Measurements from ENCODE around the gene NEDD9.

The NEDD9 gene

DNA sequence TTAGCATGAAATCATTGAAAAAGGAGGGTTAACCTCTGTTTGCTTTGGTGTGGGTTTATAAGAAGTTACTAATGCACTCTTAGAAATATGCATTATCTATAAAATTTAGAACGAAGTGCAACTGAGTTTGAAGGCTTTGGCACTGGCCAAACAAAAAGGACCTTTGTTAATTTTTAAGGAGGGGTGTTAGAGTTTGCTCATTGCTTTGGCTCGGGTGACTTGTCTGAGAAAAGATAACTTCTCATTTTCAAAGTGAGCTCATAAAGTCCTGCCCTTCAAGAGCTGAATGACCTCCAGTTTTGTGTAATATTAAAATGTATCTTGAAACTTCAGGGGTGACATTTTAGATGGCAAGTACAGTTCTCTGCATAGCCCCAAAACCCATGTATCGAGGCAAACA is 25.9 kb downstream of the NEDD9 start:
- H3K27me3 Mint-ChIP-seq = no peaks in the 10 kb centered on the region
- no peak overlapping the region for H3K4me3 Mint-ChIP-seq
- H3K9me3 Mint-ChIP-seq = no peaks in the 10 kb centered on the region
- no peak overlapping the region for H3K27ac Mint-ChIP-seq (ENCODE audit: low read depth)
- peaks cover 22% of the 10 kb centered on the region for H3K36me3 Mint-ChIP-seq (ENCODE audit: insufficient read depth)
- DNase-seq (ENCODE audit: low spot score in 2 of 2) (no peak), ATAC-seq (replicated peaks; ENCODE audit: extremely low read depth, poor library complexity, severe bottlenecking) (no peak)
- H3K4me1 Mint-ChIP-seq = peaks cover 62% of the 10 kb centered on the region

DNA sequence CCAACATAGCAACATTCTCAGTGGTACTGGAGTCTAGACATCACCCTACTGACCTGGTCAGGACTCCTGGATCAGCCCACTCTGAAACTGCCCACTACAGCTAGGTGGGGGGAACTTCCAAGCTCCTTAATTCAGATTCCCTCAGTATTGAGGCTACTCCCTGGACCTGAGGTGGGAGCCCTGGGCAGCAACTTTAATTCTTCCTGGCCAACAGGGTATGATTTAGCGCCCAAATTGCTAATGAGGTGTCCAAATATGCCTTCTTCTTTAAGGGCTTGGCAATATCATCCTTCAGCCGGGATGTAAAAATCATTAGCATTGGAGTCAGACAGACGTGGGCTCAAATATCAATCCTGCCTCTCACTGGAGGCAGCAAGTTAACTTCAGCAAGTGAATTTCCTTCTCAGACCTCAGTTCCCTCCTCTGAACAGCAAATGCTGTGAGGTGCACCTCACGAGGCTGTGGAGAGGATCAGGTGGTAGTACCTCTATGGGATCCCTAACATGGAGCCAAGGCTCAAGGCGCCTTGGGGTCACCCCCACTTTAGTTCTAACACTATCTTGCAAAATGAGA is 27.6 kb downstream of the NEDD9 start:
- peak overlapping the region; percentile 49 for H3K27ac Mint-ChIP-seq (ENCODE audit: low read depth)
- no peaks in the 10 kb centered on the region for H3K27me3 Mint-ChIP-seq
- H3K4me1 Mint-ChIP-seq = peaks cover 65% of the 10 kb centered on the region
- ATAC-seq (replicated peaks; ENCODE audit: extremely low read depth, poor library complexity, severe bottlenecking) = no peak
- peaks cover 16% of the 10 kb centered on the region for H3K36me3 Mint-ChIP-seq (ENCODE audit: insufficient read depth)
- no peak overlapping the region for H3K4me3 Mint-ChIP-seq
- DNase-seq (ENCODE audit: low spot score in 2 of 2) = no peak
- no peaks in the 10 kb centered on the region for H3K9me3 Mint-ChIP-seq

DNA sequence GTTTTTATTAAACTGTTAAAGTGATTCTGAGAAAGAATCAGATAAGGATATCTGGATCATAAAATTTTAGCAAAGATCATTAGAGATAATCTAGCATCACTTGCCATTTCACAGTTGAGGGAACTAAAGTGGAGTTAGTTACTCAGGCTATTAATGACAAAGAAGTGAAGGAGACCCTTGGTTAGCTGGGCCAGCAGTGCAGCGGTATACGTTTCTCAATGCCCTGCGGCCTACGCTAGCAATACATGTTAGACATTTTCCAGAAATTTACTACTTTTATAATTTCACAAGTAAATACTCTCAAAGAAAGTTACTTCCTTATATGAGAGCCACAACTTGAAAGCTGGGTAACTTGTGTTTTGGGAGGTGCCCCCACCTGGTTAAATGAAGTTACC is 28.5 kb downstream of the NEDD9 start:
- peaks cover 19% of the 10 kb centered on the region for H3K36me3 Mint-ChIP-seq (ENCODE audit: insufficient read depth)
- no peaks in the 10 kb centered on the region for H3K9me3 Mint-ChIP-seq
- ATAC-seq (replicated peaks; ENCODE audit: extremely low read depth, poor library complexity, severe bottlenecking) (no peak), DNase-seq (ENCODE audit: low spot score in 2 of 2) (no peak)
- H3K4me3 Mint-ChIP-seq = peak overlapping the region; percentile 72
- H3K27ac Mint-ChIP-seq (ENCODE audit: low read depth) = peak overlapping the region; percentile 96
- peaks cover 65% of the 10 kb centered on the region for H3K4me1 Mint-ChIP-seq
- H3K27me3 Mint-ChIP-seq = no peaks in the 10 kb centered on the region

DNA sequence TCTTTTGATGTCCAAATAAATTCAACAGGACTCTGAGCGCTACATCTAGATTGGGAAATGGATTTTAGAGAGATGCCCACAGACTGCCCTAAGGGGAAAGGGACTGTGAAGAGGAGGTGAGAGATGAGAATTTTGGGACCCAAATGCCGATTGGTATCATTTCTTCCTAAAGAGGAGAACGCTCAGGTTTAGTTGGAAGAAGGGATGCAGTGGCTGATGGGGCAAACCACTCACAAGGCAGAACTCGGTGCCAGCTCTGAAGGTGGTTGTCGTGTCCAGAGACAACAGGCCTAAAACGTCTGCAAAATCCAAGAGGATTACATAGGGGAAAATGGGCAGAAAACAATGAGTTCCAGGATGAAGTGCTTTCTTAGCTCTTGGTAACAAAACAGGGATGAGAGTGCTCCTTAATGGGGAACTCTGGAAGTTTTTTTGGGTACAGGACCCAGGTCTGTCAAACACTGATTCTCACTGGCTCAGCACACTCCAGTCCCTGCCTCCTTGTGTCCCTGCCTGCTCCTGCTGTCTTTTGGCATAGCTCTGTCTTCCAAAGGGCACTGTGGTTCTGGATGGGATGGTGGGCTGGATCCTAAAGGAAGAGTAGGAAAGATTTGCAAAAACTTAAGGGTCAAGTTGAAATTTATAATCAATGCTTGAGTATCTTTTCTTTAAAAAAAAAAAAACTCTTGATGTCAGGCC is 29.0 kb downstream of the NEDD9 start:
- H3K36me3 Mint-ChIP-seq (ENCODE audit: insufficient read depth) = peaks cover 22% of the 10 kb centered on the region
- ATAC-seq (replicated peaks; ENCODE audit: extremely low read depth, poor library complexity, severe bottlenecking) (no peak), DNase-seq (ENCODE audit: low spot score in 2 of 2) (no peak)
- H3K4me1 Mint-ChIP-seq = peaks cover 66% of the 10 kb centered on the region
- peak overlapping the region; percentile 96 for H3K27ac Mint-ChIP-seq (ENCODE audit: low read depth)
- H3K9me3 Mint-ChIP-seq = no peaks in the 10 kb centered on the region
- H3K4me3 Mint-ChIP-seq = peak overlapping the region; percentile 72
- no peaks in the 10 kb centered on the region for H3K27me3 Mint-ChIP-seq

DNA sequence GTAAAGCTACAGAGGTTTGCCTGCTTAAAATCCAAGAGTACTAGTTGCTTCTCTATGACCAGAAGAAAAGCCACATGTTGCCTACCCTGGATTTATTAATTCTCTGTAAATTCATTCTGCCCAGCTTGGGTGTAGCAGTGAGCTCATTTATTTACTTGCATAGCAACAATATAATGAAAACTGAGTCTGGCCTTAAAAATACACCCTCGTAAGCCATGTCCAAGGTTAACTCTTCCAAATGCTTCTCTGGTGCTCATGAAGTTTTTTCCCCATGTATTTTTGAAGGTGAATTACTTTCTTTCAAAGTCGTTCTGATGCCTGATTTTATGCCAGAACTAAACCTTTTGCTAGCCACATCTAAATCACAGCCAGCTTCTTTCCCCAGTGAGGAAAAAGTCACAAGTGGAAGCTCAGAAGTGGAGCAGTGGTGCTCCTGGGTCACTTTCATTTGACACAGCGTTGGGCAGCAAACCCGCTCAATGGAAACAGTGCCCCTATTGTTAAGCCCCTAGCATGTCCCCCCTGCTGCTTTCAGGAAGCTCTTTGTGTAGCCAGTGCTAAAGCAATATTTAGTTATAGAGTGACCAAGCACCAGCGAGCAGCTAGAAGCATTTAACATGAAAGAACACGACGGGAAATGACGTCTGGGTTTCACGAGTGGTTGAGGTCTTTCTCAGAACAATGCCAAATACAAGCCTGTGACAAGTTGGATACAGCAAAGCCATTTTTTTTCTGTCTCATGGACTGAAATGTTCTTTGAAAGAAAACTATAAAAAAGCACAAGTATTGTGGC is 29.8 kb downstream of the NEDD9 start:
- Mint-ChIP-seq H3K36me3 (ENCODE audit: insufficient read depth) (peaks cover 24% of the 10 kb centered on the region), H3K4me3 (peak overlapping the region; percentile 72), H3K27me3 (no peaks in the 10 kb centered on the region), H3K27ac (ENCODE audit: low read depth) (peak overlapping the region; percentile 96), H3K9me3 (no peaks in the 10 kb centered on the region), H3K4me1 (peaks cover 67% of the 10 kb centered on the region)
- peak in 1 of 2 donors; percentile 45 for DNase-seq (ENCODE audit: low spot score in 2 of 2)
- ATAC-seq (replicated peaks; ENCODE audit: extremely low read depth, poor library complexity, severe bottlenecking) = peak; percentile 70

DNA sequence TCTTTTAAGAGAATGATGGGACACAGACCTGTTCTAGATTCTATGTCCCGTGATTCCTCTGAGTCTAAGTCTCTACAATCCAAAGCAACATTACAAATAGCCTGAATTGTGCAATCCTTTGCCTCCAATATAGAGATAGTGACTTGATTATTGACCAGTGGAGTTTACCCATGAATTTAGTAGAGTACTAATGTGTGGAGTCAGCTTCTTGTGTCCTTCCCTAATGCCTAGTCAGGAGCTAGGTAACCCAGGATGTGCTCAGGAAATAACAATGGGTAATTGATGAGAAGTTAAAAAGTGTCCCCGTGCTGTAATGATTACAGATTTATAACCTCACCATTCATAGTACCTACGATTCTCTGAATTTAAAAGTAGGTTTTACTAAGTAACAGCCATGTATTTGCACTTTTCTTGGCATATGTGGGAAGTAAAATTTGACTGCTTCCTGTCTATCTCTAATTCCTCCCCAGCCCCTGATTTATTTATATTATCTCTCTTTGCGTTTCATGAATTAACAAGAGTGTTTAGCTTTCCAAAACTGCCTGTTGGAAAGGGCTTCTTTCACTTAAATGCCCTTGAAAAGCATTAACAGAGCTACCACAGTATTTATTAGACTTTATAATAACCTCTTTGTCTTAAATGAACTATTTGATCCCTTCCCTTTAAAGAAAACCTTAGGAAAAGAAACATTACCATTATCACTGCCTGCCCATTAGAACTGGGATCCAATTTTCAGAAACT is 30.5 kb downstream of the NEDD9 start:
- DNase-seq (ENCODE audit: low spot score in 2 of 2) (no peak), ATAC-seq (replicated peaks; ENCODE audit: extremely low read depth, poor library complexity, severe bottlenecking) (no peak)
- Mint-ChIP-seq H3K9me3 (no peaks in the 10 kb centered on the region), H3K4me1 (peaks cover 64% of the 10 kb centered on the region), H3K4me3 (no peak overlapping the region), H3K27me3 (no peaks in the 10 kb centered on the region), H3K27ac (ENCODE audit: low read depth) (peak overlapping the region; percentile 96), H3K36me3 (ENCODE audit: insufficient read depth) (peaks cover 24% of the 10 kb centered on the region)

DNA sequence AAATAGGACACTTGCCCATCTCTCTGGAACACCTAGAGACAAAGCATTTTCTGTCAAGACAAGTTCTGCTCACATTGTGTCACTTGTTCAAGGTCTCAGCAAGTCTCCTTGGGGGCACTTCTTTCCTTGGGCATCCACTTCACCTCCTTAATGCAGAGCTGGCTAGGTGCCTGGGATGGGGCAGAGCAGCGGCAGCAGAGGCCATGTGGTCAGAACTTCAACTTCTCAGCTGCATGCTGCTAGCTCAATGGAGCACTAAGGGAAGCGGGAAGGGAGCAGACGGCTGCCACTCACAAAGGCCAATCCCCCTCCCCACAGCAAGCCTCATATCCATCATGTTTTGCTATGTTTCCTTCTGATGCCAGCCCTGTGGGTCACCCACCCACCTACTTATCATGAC is 31.5 kb downstream of the NEDD9 start:
- Mint-ChIP-seq H3K9me3 (no peaks in the 10 kb centered on the region), H3K4me3 (no peak overlapping the region), H3K4me1 (peaks cover 65% of the 10 kb centered on the region), H3K27me3 (no peaks in the 10 kb centered on the region), H3K36me3 (ENCODE audit: insufficient read depth) (peaks cover 21% of the 10 kb centered on the region), H3K27ac (ENCODE audit: low read depth) (no peak overlapping the region)
- DNase-seq (ENCODE audit: low spot score in 2 of 2) = no peak
- no peak for ATAC-seq (replicated peaks; ENCODE audit: extremely low read depth, poor library complexity, severe bottlenecking)

DNA sequence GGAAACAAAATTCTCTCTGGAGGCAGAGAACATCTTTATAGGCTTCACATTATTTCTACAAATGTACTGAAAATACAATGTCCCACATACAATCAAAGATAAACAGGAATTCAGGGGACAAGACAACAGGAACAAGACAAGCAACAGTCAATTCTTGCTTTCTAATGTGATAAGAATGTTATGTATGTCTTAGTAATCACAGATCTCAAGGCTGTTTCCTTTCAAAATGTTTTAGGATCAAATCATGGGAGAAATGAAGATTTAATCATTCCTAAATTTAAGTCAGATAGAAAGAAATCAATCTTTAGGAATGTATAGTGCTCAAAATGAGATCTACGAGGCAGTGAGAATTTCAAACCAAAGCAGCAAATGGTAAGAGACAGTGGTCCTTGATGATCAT is 32.1 kb downstream of the NEDD9 start:
- Mint-ChIP-seq H3K4me1 (peaks cover 65% of the 10 kb centered on the region), H3K27me3 (no peaks in the 10 kb centered on the region), H3K9me3 (no peaks in the 10 kb centered on the region), H3K27ac (ENCODE audit: low read depth) (peak overlapping the region; percentile 94), H3K36me3 (ENCODE audit: insufficient read depth) (peaks cover 21% of the 10 kb centered on the region), H3K4me3 (no peak overlapping the region)
- DNase-seq (ENCODE audit: low spot score in 2 of 2) = no peak
- no peak for ATAC-seq (replicated peaks; ENCODE audit: extremely low read depth, poor library complexity, severe bottlenecking)

DNA sequence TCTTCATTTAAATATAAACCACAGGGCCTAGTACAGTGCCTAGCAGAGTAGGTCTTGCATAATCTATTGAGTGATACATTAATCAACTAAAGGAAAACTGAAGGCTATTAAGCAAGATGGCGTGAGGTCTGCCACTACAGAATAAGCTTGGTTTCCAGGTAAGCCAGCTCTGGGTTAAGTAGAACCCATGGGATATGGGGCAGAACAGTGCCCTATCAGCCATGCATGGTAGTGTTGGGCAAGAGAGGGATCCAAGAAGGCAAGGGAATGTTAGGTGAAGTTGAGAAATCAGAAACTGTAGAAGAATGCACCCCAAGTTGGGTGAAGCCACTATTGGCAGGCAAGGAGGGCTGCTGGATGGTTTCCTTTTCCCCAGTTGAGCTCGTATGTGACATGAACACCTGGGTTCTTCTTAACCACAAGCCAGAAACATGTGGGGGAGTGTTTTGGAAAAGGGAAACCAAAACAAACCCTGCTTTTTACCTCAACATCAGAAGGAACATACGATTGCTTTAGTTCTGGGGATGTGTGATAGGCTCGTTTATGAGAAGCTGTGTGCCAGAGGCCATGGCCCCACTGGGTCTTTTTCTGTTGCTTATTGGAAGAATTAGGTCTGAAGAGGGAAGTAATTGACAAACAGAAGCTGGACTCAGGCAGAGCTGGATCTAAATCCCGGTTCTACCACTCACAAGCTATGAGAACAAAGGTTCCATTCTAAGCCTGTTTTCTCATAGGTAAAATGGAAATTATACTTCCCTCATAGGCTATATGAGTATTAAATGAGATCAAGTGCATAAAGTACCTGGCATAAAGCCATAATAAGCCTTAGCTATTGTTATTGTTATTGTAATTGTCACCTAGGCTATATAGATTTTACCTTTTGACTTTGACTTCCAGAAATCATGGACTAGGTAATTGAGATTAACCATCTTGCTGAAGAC is 33.5 kb downstream of the NEDD9 start:
- H3K27me3 Mint-ChIP-seq = no peaks in the 10 kb centered on the region
- DNase-seq (ENCODE audit: low spot score in 2 of 2) = peak in 1 of 2 donors; percentile 37
- ATAC-seq (replicated peaks; ENCODE audit: extremely low read depth, poor library complexity, severe bottlenecking) = peak; percentile 76
- no peaks in the 10 kb centered on the region for H3K9me3 Mint-ChIP-seq
- H3K4me1 Mint-ChIP-seq = peaks cover 61% of the 10 kb centered on the region
- H3K4me3 Mint-ChIP-seq = peak overlapping the region; percentile 51
- H3K36me3 Mint-ChIP-seq (ENCODE audit: insufficient read depth) = peaks cover 22% of the 10 kb centered on the region
- H3K27ac Mint-ChIP-seq (ENCODE audit: low read depth) = peak overlapping the region; percentile 94

DNA sequence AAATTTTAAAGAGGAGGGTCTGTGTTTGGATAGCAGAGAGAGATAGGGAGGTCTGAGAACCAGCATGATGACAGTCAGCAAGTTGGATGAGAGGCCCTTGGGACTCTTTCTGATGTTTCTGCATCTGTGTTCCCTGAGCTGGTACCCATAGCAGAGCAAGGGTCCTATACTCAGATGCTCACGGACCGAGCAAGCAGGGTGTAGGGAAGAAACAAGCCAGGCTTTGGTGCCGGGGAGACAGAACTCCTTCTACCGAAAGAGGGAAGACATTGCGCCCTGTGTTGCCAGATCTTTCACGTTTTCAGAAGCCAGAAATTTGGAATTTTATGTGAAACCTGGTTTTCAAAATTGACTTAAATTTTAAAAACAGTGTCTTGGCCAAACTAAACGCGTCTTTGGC is 34.6 kb downstream of the NEDD9 start:
- no peak for DNase-seq (ENCODE audit: low spot score in 2 of 2)
- Mint-ChIP-seq H3K27ac (ENCODE audit: low read depth) (no peak overlapping the region), H3K4me3 (no peak overlapping the region), H3K27me3 (no peaks in the 10 kb centered on the region), H3K36me3 (ENCODE audit: insufficient read depth) (peaks cover 30% of the 10 kb centered on the region), H3K4me1 (peaks cover 50% of the 10 kb centered on the region), H3K9me3 (no peaks in the 10 kb centered on the region)
- ATAC-seq (replicated peaks; ENCODE audit: extremely low read depth, poor library complexity, severe bottlenecking) = no peak

DNA sequence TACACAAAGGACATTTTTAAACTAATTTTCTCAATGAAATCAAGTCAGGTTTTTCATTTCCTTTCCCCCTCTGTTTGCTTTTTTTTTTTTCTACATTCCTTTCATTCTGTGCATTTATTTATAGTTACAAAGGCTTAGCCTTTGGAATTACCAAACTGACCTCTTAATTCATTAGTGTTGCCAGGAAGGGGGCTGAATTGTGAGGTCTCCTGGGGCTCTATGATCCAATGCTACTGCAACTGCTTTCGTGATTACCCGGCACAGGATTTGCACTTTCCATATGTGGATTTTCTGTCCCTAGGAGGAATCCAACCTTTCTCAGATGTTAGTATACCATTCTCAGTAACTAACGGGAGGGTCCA is 35.3 kb downstream of the NEDD9 start:
- no peak overlapping the region for H3K4me3 Mint-ChIP-seq
- no peak overlapping the region for H3K27ac Mint-ChIP-seq (ENCODE audit: low read depth)
- H3K9me3 Mint-ChIP-seq = no peaks in the 10 kb centered on the region
- peaks cover 34% of the 10 kb centered on the region for H3K36me3 Mint-ChIP-seq (ENCODE audit: insufficient read depth)
- H3K27me3 Mint-ChIP-seq = no peaks in the 10 kb centered on the region
- ATAC-seq (replicated peaks; ENCODE audit: extremely low read depth, poor library complexity, severe bottlenecking) (no peak), DNase-seq (ENCODE audit: low spot score in 2 of 2) (no peak)
- peaks cover 46% of the 10 kb centered on the region for H3K4me1 Mint-ChIP-seq

Data from central memory CD8-positive, alpha-beta T cell (primary cell).